ENCODE data around the gene PIGS.

DNA sequence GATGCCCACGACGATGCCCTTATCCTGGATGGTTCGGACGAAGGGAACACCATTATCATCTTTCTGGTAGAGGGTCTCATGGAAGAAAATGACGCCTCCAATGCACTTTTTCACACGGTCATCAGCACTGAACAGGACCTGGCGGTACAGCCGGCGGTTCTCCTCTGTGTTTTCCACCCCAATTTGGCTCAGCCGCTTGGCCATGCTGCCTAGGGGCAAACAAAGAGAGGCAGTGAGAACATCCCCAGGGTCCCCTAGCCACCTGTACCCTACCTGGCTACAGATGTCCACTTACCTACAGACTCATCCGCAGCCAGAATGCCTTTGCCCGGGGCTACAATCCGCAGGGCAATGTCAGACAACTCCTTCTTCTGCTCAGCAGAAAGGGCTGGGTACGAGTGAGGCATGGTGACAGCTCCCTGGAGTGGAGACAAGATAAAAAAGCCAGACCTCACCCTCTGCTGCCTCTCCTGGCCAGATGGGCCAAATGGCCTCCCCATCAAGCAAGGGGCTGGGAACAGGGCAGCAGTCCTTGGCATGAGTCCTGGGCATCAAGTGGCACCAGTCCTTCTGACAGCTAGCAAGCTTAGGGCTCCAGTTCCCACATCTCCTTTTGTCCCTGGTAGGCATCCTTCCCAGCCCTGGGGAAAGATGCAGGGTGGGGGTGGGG, 3.9 kb upstream of the PIGS start:
- TF ChIP-seq ZNF384 (IDR thresholded peaks at IDR 0.05) (no peak), ARNT (IDR thresholded peaks at IDR 0.05) (no peak), NFRKB (IDR thresholded peaks at IDR 0.05) (no peak), FOXA1 (IDR thresholded peaks at IDR 0.05) (no peak), HDGF (IDR thresholded peaks at IDR 0.05; ENCODE audit: borderline replicate concordance) (no peak), FOXK2 (IDR thresholded peaks at IDR 0.05) (no peak), TARDBP (IDR thresholded peaks at IDR 0.05) (no peak)

All from HEK293T (cell line).